HG02571 (cell line): ENCODE measurements around the gene NUP62.

Experiments used
- ATAC-seq: cut with Tn5 transposase; IDR thresholded peaks from one replicate; pipeline ENCODE4 v1.9.1; 2021; ENCODE audit warnings: mild to moderate bottlenecking, moderate library complexity; ENCODE audit not compliant: unreplicated experiment

NUP62 gene

DNA sequence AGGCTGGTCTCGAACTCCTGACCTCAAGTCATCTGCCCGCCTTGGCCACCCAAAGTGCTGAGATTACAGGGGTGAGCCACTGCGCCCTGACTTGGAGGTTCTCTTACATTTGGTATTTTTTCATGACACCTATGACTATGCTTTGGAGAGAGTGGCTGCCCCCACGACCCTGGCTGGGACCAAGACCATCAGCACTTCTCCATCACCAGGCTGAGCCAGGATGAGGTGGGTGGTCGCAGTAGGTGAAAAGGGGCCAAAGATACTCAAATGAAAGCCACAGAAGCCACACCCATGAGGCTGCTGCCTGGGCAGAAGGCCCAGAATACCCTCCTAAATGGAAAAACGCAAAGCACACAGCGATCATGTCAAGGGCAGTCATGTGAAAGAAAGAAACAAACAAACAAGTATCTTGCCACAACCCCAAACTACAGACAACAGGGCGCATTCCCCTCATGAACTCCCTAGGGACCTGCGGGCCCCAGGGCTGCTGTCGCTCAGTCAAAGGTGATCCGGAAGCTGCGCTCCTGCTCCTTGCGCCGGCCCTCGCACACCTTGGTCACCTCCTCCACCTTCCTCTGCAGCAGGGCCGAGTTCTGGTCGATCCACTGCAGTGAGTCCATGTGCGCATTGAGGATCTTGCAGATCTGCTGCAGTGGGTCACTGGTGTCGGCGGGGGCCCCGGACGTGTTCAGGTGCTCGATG is 21.4 kb downstream of the NUP62 start:
- ATAC-seq = no peak

DNA sequence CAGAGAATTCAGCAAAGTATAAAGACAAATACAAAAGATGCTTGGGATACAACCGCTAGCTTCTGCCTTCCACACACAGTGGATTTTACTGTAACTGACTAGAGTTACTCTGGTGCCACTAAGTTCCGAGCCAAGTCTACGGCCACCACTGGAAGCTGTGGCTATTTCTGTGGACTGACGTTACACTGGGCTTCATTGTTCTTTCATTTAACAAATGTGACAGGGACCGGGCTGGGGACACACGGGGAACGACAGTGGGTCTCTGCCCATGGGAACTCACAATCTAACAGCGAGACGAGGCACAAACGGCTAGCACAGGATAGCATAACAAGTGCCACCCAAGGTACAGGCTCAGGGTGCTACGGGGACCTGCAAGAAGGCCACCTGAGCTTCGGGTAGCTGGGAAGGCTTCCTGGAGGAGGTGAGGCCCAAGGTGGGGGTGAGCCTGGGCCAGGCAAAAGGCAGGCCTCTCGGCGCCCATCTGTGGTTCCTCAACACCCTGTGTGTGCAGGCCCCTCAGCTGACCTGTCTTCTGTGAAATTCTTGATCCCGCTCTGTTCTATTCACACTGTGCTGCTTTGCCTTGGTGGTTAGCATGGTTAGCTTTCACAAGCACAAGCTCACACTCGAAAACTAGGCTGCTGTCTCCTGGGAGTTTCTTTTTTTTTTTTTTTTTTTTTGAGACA is 22.3 kb downstream of the NUP62 start:
- ATAC-seq = no peak

DNA sequence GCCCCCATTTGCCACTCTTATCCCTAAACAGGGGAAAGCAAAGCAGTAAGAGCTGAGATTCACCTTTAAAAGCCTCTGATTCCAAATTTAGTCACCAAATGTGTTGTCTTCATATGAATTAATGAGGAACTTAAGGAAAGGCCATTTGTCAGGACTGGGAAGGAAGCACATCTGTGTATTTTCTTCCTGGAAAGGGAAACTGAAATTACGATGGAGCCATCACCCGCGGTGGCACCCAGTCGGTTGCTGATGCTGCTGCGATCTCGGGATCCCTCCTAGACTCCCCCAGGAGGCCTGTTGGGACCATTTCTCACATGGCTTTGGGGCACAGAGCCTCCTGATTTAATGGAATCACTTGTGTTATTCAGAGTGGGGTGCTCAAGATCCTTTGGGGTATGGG is 25.2 kb downstream of the NUP62 start:
- ATAC-seq = no peak

DNA sequence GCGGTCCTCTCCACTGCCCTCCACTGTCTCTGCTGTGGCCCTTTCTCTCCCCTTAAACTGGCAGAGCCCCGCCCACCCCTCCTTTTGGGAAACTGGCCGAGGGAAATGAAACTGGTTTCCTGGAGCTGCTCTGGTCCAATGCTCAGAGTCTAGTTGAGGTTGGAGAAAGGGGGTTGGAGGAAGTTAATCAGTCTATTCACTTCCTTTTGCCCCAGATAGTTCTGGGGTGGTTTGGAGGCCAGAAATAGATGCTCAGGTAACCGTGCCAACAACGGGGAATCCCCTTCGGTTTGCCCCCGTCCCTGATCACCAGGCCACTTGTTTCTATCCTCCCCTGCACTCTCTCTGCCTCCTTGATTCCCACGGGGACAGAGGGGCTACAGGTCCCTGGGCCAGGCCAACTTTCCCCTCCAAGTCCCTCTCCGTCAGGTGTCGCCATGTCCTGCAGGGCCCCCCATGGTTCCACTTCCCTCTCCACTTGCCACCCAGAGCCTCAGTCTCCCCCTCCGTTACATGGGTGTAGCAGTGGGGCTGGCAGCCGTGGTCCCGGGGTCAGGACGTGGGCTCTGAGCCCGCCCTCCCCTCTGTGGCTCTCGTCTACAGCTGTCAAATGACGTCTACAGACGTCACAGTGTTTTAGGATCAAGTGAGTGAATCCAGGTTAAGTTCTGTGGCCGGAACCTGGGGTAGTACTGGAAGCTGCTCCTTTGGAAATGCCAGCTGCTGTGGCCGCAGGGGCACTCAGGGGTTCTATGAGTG is 32.3 kb downstream of the NUP62 start, which contains the start of gene IL4I1:
TSS of gene IL4I1 (minus strand) at position 25 of the 759 bp plus-strand sequence. CDS start 727 bp downstream, outside the sequence.
- ATAC-seq = no peak

DNA sequence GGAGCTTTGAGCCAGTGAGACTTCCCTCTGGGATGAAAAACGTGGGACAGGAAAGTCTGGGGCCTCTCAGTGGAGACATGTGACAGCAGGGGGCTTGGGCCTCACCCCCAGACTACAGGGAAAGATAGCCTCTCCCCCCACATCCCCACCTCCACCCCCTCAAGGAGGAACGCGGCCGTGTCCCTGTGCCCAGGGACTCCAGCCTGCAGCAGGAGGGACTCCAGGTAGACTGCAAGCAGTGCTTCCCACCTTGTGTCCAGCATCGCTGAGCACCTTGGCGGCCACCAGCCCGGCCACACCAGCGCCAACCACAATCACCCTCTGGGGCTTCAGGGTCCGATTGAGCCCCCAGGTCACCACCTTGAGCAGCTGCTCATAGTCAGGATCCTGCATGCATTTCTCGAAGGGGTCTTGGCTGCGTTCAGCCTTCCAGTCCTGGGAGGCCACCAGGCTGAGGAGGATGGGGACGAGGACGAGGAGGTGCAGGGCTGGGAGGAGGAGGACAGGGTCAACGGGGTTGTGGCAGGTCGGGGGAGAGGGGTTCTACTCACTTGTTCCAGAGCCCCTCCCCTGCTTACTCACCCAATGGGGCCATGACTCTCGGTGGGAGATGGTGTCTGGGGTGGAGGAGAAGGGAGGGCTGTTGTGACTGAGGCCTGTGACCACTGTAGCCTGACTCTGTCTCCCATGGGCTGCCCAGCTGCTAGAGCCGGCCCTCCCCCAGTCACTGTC is 33.6 kb downstream of the NUP62 start:
- ATAC-seq = no peak

DNA sequence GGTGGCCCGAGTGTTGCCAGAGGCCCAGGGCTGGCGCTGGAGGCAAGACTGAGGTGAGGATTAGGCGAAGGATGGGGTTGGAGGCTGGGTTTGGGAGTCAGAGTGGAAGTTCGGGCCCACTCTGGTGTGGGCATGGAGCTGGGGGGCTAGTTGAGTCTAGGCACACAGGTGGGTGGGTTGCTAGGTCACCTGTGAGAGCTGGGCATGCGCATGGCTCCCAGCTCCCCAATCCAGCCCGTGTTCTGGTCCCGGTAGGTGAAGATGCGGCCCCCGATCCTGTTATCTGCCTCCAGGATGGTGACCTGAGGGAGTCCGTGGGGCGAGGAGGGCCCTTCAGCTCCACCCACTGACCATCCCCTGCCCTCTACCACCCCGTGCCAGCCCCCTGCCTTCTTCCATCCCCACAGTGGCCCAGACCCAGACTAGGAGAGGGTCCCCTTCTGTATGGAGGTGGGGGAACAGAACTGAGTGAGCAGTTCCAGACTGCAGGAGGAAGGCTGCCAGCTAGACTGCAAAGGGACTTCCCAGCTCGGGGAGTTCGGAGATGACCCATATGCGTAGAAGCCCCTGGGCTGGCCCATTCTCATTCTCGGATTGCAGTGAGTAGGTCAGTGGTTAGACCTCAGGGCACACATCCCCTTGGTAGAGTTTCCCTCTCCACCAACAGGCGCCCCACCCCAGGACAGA is 34.3 kb downstream of the NUP62 start:
- ATAC-seq = no peak

DNA sequence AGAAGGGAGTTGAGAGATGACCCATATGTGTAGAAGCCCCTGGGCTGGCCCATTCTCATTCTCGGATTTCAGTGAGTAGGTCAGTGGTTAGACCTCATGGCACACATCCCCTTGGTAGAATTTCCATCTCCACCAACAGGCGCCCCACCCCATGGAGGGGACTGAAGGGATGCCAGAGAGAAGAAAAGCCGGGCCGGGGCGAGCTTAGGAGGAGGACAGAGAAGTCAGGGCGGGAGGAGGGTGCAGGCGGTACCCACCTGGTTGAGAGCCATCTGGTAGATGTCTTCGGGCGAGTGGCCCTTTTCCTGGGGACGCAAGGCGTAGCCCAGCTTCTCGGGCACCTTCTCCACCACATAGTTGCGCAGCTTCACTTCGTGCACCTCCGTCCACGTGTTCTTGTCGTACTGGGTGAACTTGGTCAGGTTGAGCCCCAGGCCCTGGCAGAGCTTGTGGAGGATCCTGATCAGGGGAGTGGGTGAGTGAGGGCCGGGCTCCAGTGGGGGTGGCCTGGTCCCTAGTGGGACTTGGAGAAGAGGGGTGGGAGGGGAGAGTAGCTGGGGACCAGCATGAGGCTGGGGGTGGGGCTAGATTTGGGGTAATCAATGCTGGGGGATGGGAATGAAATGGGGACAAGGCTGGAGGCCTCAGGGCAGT is 35.2 kb downstream of the NUP62 start:
- ATAC-seq = no peak

DNA sequence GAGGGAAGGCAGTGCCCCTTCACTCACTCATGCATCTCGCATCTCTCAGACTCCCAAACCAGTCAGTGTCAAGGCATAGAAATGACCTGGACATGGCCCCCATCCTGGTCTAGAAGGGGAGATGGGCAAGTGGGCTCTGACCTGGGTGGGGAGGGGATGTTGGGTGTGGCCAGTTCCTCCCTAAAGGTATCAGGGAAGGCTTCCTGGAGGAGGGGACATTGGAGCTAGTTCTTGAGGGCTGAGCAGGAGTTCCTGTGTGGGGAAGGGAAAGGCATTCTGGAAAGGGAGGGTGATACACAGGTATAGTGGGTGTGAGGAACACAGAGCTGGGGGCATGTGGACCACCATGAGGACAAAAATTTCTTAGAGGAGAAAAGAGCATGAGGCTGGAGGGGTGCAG is 36.6 kb downstream of the NUP62 start:
- no peak for ATAC-seq

DNA sequence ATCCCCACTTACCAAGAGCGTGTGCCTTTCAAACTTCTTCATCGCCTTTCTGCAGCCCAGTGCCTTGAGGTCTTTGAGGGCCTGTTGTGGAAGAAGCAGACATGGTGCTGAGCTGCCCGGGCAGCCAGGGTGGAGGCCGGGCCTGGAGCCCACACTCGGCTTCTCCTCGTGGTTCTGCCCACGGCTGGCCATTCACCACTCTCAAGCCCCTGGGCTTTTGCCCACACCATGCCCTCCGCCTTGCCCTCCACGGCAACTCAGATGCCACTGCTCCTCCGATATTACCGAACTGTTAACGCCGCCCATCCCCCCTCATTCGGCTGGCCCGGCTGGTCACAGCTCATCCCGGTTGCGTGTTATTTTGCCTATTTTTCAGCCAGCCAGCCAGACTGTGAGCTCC is 37.9 kb downstream of the NUP62 start:
- ATAC-seq = no peak

DNA sequence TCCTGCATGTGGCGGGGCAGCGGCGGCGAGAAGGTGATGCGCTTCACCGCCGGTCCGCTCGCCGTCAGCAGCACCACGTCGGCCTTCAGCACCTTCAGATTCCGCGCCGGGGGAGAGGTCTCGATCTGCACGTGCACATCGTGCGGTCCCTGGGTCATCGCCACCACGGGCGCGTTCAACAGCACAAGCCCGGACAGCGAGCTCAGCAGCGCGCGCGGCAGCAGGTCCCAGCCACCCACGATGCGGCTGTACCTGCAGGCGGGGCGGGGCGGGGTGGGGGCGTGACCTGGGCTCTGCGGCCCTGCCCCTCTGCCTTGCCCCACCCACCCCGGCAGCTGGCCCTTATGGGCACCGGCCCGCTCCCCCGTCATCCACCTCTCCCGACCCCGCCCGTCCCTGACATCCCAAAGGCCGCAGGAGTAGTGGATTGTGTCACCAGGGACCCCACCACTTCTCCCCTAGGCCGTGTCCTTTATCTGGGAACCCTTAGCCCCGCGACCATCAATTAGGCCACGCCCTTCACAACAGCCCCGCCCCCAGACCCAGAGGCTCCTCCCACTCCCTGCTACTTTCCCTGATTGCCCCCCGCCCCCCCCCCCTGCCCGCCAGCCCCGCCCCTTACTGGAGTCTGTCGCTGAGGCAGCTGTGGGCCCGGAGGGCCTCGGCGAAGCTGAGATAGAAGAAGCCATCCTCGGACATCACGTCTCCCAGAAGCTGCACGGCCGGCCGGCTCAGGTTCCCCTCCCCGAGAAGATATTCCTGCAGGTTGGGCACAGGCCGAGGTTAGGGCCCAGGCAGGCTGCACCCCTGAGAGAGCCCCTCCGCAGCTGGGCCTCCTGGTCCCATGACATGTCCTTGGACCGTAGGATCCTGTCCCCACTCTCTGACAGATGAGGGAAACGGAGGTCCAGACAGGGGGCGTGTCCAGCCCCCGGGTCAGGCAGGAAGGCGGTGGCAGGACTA is 38.7 kb downstream of the NUP62 start:
- ATAC-seq = no peak

DNA sequence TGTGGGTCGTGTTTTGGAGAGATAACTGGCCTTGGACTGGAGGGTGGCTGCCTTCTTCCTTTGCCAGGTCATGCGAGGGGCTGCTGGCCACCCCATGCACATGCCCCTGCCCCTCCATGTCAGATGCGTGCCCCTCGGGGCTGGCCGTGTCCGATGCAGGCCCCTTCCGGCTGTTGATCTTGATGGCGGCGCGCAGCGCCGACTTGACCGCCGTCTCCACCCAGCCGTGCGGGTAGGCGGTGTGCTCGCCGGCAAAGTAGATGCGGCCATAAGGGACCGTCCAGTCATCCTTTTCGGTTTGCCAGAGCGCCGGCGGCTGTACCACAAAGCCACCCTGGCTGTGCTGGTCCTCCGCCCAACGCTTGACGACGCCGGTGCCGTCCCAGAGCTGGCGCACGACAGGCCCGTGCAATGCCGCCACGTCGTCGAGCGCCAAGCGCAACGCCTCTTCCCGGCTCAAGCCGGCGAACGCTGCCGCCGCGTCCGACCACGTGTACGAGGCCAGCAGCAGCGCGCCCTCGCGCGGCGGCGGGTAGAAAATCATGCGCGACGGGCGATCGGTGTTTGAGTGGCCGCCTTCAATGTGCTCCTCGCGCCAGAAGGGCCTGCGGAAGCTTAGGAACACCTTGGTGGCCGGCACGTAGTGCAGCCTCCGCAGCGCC is 39.5 kb downstream of the NUP62 start:
- ATAC-seq = no peak

DNA sequence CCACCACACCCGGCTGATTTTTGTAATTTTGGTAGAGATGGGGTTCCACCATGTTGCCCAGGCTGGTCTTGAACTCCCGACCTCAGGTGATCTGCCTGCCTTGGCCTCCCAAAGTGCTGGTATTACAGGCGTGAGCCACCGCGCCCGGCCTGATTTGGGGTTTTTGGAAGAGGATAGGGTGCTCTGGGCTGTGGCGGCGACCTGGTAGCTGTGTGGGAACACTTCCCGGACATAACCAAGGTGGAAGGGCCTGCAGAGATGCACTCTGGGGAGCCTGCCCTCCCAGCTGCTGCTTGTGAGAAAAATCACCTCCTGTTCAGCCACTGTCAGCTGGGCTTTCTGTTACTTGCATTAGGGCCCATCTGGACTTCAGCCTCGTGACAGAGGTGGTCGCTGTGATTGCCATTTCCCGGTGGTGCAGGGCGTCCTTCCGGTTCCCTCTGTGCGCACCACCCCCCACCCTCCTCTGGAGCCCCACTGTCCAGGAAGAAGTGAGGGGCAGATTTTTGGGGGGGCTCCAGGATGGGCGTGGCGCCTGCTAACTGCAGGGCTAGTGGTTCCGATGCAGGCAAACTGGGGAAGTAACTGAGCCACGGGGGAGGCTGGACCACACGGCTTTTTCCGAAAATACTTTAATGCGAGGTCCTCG is 40.1 kb downstream of the NUP62 start:
- no peak for ATAC-seq

DNA sequence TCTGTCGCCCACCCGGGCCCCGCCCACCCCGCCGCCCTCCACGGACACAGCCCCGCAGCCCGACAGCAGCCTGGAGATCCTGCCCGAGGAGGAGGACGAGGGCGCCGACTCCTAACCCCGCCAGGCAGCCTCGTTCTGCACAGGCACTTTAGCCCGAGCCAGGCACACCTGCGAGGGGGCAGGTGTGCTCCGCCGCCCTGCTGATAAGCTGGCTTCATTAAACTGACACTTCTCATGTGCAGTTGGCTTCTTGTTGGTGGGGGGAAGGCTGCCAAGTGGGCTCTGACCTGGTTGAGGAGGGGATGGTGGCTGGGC is 40.8 kb downstream of the NUP62 start:
- no peak for ATAC-seq

DNA sequence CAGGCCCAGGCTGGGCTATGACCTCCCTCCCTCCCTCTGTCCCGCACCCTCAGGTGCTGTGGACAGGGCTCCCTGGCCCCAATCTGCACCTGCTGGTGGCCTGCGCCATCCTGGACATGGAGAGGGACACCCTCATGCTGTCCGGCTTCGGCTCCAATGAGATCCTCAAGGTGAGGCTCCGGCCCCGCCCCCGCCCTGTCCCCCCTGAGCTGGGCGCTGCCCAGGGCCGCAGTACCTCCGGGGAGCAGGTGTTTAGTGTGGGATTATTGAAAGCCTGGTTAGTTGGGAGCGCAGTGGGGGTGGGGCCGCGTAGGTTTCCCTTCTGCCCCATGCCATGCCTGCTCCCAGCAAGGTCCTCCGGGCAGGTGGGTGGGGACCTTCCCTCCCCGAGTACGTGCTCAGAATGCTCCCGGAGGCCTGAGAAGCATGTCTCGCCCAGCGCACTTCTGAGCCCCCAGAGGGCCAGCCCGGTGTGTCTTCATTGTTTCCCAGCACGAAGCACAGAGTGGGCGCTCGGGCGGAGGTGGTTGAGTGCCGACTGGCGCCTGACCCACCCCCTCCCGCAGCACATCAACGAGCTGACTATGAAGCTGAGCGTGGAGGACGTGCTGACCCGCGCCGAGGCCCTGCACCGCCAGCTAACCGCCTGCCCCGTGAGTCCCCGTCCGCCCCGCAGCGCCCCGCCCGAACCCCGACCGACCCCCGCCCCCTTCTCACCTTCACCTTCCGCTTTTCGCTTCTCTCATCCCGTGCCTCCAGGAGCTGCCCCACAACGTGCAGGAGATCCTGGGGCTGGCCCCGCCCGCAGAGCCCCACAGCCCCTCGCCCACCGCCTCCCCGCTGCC is 41.4 kb downstream of the NUP62 start:
- ATAC-seq = no peak

DNA sequence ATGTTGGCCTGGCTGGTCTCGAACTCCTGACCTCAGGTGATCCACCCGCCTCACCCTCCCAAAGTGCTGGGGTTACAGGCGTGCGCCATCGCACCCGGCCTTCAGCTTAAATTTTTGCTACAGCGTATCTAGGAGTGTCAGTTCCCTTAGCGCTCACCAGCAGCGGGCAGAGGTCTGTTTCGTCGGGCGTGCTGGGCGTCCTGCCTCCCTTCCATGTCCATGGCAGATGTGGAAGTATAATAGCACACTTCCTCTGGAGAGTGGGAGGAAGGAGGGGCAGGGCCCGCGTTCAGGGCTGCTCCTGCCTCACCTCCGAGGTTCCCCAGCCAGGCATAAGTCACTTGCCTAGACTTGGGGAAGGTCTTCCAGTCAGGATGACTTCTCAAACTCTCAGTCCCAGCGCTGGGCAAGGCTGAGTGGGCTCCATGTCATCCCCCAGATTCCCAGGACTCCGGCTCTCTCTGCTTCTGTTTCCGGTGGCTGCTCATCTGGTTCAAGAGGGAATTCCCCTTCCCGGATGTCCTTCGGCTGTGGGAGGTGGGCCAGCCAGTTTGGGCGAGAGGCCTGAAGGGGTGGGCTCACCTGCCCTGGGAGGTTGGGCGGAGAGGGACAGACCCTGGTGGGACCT is 42.2 kb downstream of the NUP62 start:
- ATAC-seq = no peak

DNA sequence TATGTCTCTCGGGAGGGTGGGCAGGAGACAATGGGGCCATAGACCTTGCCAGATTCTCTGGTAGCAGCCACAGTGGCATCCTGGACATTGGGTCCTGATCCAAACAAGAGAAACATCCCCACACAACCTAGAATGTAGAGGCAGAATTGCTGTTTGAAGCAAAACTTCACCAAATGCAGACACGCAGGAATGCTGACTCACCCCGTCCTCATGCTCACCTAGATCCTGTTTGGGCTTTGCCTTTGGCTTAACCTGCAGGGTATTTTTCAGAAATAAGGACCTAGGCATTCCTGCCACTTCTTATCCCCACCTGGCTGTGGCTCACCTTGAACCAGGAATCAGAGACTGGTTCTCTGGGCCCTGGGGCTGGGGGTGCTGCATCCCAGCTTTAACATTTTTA is 44.5 kb downstream of the NUP62 start:
- ATAC-seq = no peak

DNA sequence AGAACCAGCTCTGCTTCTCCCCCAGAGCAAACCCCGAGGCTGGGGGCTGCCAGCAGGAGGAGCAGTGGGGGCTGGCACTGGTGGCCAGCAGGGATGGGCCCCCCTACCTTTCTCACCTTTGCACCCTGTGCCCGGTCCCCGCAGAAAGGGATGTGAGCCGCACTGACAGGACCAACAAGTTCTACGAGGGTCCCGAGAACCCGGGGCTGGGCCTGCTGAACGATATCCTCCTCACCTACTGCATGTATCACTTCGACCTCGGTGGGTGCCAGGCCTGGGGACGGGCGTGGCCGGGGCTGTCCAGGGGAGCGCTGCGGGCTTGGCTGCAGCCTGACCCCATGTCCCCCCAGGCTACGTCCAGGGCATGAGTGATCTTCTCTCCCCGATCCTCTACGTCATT is 45.2 kb downstream of the NUP62 start:
- no peak for ATAC-seq
